GM18526 (cell line): ENCODE results near the gene MVB12B.

Experiments
- POLR2A ChIP-seq: IDR thresholded peaks from 3 replicates; pipeline ENCODE4 v1.6.1; 2011; ENCODE audit not compliant: insufficient read length; ENCODE audit errors: extremely low read depth

The MVB12B gene

DNA sequence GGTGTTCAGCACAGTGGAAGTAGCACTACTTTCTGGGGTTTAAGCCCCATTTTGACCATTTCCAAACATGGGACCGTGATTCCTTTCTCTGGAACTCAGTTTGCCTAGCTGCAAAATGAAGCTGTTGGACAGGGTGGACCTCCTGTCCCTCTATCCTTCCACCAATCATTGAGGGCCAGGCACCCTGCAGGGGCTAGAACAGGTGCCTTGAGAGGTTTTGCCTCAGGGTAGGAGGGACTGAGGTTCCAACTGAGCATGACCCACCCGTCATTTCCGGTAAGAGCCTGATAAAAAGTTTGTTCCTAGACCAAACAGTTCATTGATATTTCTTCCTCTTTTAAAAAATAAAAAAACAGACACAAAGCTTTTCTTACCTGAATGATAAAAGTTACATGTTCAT is 116.5 kb downstream of the MVB12B start:
- no peak for TF ChIP-seq POLR2A

DNA sequence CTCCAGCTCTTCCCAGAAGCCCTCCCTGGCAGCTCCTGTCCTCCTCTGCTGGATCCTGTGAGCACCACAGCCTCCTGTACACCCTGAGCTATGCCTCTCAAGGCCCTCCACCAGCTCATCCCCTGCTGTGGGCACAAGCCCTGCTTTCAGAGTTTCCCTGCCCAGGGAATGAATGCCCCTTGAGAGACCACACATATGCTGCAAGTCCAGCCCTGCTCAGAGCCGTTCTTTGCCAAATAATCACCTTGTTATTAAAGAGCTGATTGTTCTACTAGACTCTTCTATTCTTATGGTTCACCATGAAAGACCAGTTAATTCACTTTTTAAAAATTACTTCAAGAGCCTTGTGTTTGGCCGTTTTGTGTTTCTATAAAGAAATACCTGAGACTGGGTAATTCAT is 121.5 kb downstream of the MVB12B start:
- no peak for TF ChIP-seq POLR2A

DNA sequence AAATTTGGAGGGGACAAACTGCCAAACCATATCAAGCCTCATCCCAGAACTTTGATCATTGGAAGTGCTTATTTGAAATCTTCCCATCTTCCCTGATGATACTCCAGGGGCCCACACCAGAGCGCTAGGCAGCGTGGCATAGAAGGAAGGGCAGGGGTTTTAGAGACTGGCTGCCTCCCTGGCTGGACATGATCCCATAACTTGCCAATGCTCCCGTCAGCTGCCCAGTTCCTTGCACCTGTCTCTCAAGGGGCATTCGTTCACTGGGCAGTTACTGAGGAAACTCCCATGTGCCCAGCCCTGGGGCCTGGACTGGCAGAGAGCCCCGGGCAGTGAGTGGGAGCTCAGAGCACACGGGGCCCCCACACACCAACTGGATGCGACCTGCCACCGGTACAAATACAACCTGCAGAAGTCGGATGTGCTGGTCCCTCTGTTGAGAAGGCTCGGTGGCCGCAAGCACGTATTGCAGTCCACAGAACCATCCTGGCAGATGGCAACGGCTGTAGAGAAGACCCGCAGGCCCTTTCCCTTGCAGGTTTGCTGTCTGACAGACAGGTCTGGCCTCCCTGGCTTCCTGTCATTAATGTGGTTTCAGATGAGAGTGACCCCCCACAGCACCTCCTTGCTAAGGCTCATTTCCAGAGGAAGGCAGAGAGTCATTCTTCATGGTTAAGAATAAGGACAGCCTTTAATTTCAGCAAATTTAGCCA is 122.4 kb downstream of the MVB12B start:
- TF ChIP-seq POLR2A: no peak

DNA sequence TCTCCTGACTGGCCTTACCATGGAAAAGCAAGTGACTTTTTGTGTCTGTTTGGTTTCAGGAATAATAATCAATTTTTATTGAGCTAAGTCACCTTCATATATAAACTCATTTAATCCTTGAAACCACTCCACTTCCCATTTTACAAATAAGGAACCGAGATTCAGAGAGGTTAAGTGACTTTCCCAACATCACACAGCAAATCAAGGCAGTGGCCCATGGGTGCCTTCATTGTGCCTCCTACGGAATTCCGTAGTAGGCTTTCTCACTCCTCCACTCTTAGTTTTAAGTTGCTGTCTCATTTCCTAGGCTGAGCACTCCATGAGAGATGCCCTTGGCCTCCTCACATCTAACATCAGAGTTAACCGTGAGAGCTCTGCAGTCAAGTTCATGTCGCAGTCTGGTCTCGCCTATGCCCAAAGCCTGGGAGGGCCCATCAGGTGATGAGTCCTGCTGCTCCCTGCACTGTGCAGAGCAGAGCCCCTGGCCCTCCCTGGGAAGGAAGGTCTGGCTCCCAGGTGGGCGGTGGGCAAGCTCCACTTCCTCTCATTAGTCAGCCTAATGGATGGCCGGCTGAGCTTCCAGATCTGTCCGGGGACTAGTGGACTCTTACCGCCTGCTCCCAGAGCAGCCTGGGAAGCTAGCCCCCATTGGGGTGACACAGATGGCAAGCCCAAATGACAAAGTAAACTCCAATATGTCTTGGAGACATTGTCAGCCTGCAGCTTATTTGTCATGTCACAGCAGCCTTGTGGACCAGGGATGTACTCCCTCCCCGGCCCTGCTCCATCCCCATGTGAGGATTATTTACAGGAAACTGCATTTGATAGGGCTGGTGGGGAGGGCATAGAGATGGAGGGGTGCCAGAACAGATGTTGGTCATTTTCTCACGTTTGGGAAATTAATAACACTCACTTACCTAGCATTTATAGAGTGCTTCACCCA is 123.4 kb downstream of the MVB12B start:
- no peak for TF ChIP-seq POLR2A

DNA sequence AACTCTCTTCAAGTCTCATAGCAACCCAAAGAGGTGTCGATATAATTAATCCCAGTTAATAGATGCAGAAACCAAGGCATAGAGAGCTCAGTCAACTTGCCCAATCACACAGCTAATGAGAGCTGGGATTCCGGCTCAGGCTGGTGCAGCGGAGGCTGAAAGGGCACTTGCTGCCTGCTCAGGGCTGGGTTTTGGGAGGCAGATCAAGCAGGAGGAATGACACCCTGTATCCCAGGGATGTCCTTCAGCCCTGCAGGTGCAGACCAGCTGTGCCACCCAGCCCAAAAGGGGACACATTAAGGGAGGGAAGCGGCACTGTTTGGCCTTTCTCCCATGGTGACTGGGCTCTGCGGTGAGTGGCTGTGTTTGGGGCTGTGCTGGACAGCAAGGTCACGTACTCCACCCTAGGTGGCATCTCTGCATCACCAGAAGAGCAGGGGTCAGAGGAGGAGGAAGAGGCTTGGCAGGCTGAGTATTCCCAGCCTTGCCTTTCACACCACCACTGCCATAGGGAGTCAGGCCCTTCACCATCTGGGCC is 124.1 kb downstream of the MVB12B start:
- no peak for TF ChIP-seq POLR2A

DNA sequence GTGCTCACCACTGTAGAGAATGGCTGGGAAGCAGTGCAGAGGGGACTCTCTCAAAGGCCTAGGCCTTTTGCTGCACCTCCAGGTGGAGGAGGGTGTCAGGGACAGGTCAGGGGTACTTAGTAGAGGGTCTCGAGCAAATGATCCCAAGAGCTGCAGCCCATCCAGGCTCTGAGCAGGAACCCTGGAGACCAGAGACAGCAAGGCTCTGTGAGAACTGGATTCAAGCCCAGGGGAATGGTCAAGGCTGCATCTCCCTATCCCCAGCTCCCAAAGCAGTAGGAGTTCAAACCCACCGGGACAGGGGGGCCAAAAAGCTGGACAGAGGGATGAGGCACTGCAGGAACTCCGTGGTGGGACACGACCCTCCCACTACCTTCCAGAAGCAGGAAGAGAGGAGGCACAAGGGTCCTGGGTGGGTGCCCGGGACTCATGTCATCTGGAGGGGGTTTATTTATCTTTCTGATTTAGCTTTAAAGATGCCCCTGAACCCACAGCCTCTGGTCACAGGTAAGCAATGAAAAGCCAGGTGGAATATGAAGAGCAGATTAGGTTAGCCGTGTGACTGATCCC is 124.8 kb downstream of the MVB12B start:
- TF ChIP-seq POLR2A: no peak

DNA sequence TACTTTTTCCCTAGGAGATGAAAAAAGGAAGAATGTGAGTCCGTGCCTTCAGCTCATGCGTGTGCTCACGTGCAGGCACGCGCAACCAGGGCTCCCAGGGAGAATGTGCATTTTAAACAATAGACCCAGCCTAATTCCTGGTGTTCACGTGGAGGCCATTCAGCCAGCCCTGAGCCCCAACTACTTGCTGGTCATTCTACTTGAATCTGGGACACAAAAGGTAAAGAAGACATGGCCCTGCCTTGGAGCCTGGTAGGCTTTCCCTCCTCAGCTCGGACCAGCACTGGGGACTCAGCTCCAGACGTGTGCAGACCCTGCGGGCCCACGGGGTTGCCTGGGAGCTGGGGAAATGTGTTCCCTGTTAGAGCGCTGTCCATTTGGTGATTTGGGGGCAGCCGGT is 125.5 kb downstream of the MVB12B start:
- TF ChIP-seq POLR2A: no peak

DNA sequence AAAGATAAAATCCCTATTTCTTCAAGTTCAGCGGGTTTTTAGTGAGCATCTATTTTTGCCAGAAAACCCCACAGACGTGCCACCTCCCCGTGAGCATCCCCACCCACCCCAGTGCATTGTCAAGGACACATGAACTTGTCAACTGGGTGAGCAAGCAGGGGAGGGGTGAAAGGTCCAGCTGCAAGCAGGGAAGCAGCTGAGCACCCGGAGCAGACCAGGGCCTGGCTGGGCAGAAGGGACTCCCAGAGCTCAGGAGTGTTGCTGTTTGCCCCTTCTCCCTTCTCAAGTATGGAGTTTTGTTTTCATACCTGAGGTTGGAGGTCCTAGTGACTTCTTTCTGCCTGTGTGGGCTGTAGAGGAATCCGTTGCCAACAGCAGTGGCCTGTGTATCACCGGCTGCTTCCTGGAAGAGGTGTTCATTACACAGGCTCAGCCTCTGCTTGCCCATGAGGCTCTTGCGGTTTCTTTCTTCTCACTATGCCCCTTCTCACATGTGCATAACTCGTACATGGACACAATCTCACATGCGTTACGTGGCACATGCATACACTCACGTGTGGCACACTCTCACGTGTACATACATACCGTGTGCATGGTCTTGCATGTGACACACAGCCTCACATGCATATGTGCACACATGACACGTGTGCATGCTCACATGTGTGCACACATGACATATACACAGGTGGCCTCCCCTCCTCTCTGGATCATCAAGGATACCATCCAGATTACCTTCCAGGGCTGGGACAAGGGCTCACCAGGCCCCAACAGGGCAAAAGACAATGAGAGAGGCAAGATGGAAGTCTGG is 126.7 kb downstream of the MVB12B start:
- TF ChIP-seq POLR2A: no peak

DNA sequence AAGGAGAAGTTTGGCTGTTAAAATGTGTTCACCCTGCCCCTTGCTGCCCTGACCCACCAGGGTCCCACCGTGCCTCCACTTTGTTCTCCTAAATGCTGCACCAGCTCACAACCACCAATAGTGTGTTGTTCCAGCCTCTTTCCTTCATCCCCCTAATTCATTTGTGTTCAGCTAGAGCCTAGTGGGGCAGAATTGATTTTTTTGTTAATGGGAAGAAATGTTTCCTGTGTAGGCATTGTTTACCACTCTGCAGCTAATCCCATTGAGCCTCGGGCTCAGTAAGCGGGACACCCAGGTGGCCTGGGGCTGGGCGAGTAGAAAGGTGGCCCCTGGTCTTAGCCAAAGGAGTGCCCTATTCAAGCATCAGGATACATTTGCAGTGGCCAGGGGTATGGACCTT is 127.6 kb downstream of the MVB12B start:
- TF ChIP-seq POLR2A: no peak

DNA sequence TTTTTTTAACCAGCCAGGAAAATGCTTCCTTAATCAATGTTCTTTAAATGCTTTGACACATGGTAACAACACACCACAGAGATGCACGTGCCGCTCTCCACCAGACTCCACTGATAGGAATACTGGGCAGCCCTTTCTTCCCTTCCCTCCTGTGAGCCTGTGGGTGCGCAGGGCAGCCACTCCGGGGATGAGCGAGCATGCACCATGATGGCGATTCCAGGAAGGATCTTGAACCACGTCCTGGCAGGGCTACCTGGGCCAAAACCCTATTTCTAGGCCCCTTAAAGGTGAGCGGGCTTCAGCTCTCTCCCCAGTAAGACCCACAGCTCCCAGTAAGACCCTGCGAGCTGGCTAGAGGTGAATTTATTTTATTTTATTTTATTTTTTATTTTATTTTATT is 128.2 kb downstream of the MVB12B start:
- no peak for TF ChIP-seq POLR2A

DNA sequence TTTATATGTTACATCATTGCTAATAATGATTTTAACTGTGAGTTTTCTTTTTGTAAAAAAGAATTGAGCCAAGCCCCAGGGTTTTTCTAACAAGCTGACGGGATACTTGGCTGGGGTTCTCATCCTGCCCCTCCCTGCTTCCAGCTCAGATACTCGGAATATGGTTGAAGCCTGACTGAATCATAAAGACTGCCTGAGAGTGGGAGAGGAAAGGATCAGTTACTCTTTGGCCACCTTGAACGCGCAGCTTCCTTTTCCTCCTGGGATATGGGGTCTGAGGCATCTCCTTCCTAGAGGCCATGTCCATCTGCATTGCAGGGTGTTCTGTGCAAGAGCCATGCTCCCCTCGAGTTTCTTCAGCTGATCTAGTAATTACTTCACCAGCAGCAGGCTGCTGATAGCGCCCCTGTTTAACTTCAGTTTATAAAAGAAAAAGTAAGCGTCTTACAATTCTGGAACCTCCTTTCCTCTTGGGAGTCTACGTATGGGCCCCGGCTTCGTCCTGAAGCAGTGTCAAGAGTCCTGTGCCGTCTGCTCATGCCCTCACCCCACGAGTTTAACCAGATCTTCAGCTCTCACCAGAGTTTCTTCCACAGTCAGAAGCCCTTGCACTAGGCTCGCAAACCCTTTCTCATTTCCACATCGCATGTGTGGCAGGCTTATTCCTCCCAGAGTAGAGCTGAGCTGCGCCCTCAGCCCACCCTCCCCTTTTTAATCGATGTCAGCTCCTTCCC is 130.0 kb downstream of the MVB12B start:
- no peak for TF ChIP-seq POLR2A

DNA sequence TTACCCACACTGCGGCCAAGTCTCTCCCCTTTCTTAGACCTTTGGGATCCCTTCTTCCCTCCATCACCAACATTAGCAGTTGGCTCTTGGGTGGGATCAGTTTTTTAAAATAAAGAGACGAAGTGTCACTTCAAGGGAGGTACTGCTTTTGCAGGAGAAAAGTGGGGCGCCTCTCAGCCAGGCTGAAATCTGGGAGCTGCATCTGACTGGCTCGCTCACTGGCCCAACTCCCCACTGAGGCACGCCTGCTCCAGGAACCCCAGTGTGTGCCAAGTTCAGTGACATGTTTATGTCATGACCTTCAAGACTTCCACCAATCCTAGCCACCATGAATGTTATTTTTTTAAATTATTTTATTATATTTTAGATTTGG is 130.5 kb downstream of the MVB12B start:
- TF ChIP-seq POLR2A: no peak

DNA sequence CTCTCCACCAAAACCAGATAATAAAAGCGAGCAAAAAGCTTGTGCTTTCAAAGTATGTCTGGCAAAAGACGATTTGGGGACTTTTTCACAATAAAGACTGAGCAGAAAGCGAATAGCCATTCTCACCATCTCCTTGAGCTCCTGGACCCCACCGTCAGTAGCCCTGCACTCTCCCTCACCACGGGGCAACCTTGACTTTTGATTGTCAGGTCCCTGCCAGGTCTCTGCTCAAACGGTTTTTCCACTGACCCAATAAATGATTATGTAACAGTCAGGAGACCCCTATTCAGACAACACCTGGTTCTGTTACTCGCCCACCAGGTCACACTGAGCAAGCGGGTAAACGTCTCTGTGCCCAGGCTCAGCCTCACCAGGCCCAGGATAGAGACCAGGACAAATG is 131.3 kb downstream of the MVB12B start:
- no peak for TF ChIP-seq POLR2A

DNA sequence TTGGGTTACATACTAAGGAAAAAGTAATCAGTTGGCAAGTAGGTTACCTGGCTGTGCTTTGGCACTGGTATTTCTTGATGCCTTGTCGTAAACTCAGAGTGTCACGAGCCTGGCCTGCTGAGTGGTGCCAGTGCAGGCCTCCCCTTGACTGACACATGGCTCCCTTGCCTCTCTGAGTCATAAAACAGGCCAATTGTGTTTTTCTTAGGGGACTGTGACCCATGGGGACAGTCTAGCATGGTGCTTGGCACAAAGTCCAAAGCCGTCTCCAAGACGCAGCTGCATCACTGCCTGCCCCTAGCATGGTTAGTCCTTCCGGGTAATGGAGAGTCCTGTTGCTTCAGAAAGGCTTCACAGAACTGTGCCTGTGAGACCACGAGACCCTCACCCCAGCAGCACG is 132.5 kb downstream of the MVB12B start:
- no peak for TF ChIP-seq POLR2A
